GM18502 (cell line): Measurements from ENCODE around the gene SERGEF.

Experiments
- ATAC-seq: cut with Tn5 transposase; IDR thresholded peaks from one replicate; pipeline ENCODE4 v1.9.1; 2021; ENCODE audit warnings: mild to moderate bottlenecking; ENCODE audit not compliant: unreplicated experiment, poor library complexity

SERGEF gene

GRCh38 chr11:17775507-17776211 lies 237.2 kb downstream of the SERGEF start:
- ATAC-seq = no peak

GRCh38 chr11:17775035-17775348 lies 237.9 kb downstream of the SERGEF start:
- ATAC-seq = no peak

GRCh38 chr11:17774232-17775034 lies 238.4 kb downstream of the SERGEF start:
- no peak for ATAC-seq

- ATAC-seq = no peak
Observed at GRCh38 chr11:17773674-17774073, 239.2 kb downstream of the SERGEF start.

GRCh38 chr11:17772704-17773600 lies 239.9 kb downstream of the SERGEF start:
- ATAC-seq = no peak

- ATAC-seq = no peak
Observed at GRCh38 chr11:17771841-17772401, 240.9 kb downstream of the SERGEF start.

- ATAC-seq = no peak
Observed at GRCh38 chr11:17771415-17771814, 241.4 kb downstream of the SERGEF start.

- ATAC-seq = no peak
Observed at GRCh38 chr11:17770917-17771316, 241.9 kb downstream of the SERGEF start.

GRCh38 chr11:17770048-17770652 lies 242.7 kb downstream of the SERGEF start:
- no peak for ATAC-seq

- ATAC-seq = no peak
Observed at GRCh38 chr11:17769218-17769617, 243.6 kb downstream of the SERGEF start.

GRCh38 chr11:17768547-17768946 lies 244.3 kb downstream of the SERGEF start:
- no peak for ATAC-seq

GRCh38 chr11:17767914-17768313 lies 244.9 kb downstream of the SERGEF start:
- ATAC-seq = no peak

GRCh38 chr11:17767301-17767885 lies 245.5 kb downstream of the SERGEF start:
- ATAC-seq = no peak

GRCh38 chr11:17766590-17766989 lies 246.3 kb downstream of the SERGEF start:
- no peak for ATAC-seq

GRCh38 chr11:17766073-17766359 lies 246.8 kb downstream of the SERGEF start:
- no peak for ATAC-seq

GRCh38 chr11:17765356-17766072 lies 247.3 kb downstream of the SERGEF start:
- ATAC-seq = no peak

- no peak for ATAC-seq
Observed at GRCh38 chr11:17764446-17765218, 248.2 kb downstream of the SERGEF start.

- ATAC-seq = no peak
Observed at GRCh38 chr11:17763703-17764102, 249.1 kb downstream of the SERGEF start.

- no peak for ATAC-seq
Observed at GRCh38 chr11:17763244-17763643, 249.6 kb downstream of the SERGEF start.
